Vagina (tissue), 2 donors: ENCODE data around the gene ZNF226.

Experiments used
- POLR2A ChIP-seq, 2 donors: fragments of 450-650 bp; IDR thresholded peaks; one replicate each; pipeline ENCODE4 v1.6.1; 2017; ENCODE audit warnings: antibody characterized with exemption in 2 of 2, mild to moderate bottlenecking in 2 of 2, moderate library complexity in 2 of 2
- POLR2AphosphoS5 ChIP-seq, 2 donors: sonication (generic); formaldehyde crosslinking; IDR thresholded peaks; one replicate each; pipeline ENCODE4 v1.9.0; 2017; ENCODE audit warnings: antibody characterized with exemption in 2 of 2, mild to moderate bottlenecking in 2 of 2, low read depth in 1 of 2; ENCODE audit not compliant: insufficient read depth in 1 of 2

GRCh38 chr19:44156475-44156874 lies 8.4 kb upstream of the ZNF226 start:
- TF ChIP-seq POLR2A (IDR thresholded peaks at IDR 0.05) (no peak), POLR2AphosphoS5 (IDR thresholded peaks at IDR 0.05; ENCODE audit: insufficient read depth in 1 of 2, low read depth in 1 of 2) (no peak)
